HepG2 (cell line): ENCODE results near the gene TCN2. TPM values are rescaled to one million over a fixed set of nuclear protein-coding genes. Genes with fewer than 3 reads are reported as not detected.

Experiments
- ATAC-seq: fragments of 200-7000 bp; cut with Tn5 transposase; 3 replicates; pipeline ENCODE4 v1.9.1; 2020; ENCODE audit warnings: mild to moderate bottlenecking, moderate library complexity
- BruUV-seq: library from RNA; stranded (reverse); fragments of 400-500 nt; replicated peaks from 2 replicates; lab custom pipeline; 2021; lab: Mats Ljungman, UMichigan
- CTCF ChIA-PET: fragments of 300-600 bp; formaldehyde crosslinking; extraction: SDS; loops from one replicate; lab custom pipeline; 2021; ENCODE audit warnings: low total read pairs, inconsistent platforms, low intra/inter-chr PET ratio; lab: Yijun Ruan, JAX
- POLR2A ChIA-PET: fragments of 350-600 bp; sonication (Branson Sonifier 250); formaldehyde crosslinking; loops from one replicate; lab custom pipeline; 2020; ENCODE audit warnings: antibody characterized with exemption, inconsistent platforms; lab: Yijun Ruan, JAX
- DNase-seq: peaks from one replicate; pipeline ENCODE4 v3.0.0-alpha.2; 2015; ENCODE audit warnings: low spot score
- FAIRE-seq: peaks from 3 replicates; lab custom pipeline; 2011; peaks lifted over from hg19 to GRCh38; lab: Jason Lieb, UNC
- H2AFZ ChIP-seq: one replicate; pipeline ENCODE4 v1.6.1; 2011; ENCODE audit warnings: low read length, inconsistent platforms
- H3K27ac ChIP-seq: fragments of 300-600 bp; 3 replicates; pipeline ENCODE4 v1.8.0; 2011; ENCODE audit warnings: mixed run types, mild to moderate bottlenecking, mixed read lengths, low read length, inconsistent platforms; ENCODE audit not compliant: insufficient read depth; ENCODE audit errors: extremely low read length
- H3K27me3 ChIP-seq, 2 experiments: fragments of 200-600 bp in 1 of 2; 2 replicates in 1 of 2; 3 replicates in 1 of 2; pipeline versions ENCODE4 v1.6.0 to v1.8.0; 2011; ENCODE audit warnings: low read length in 2 of 2, mild to moderate bottlenecking in 2 of 2, moderate library complexity in 2 of 2, inconsistent platforms in 1 of 2; ENCODE audit not compliant: insufficient read depth in 2 of 2, control insufficient read depth in 1 of 2
- H3K36me3 ChIP-seq, 2 experiments: fragments of 200-600 bp in 1 of 2; replicated peaks in 1 of 2; 2 replicates in 1 of 2; 3 replicates in 1 of 2; pipeline versions ENCODE4 v1.5.1 to v1.8.0; 2011; ENCODE audit warnings: low read length in 2 of 2, inconsistent platforms in 1 of 2; ENCODE audit not compliant: insufficient read depth in 2 of 2, control insufficient read depth in 1 of 2
- H3K4me1 ChIP-seq: 2 replicates; pipeline ENCODE4 v1.5.1; 2012; ENCODE audit warnings: low read length, inconsistent platforms; ENCODE audit not compliant: insufficient read depth
- H3K4me2 ChIP-seq: 2 replicates; pipeline ENCODE4 v1.6.0; 2011; ENCODE audit warnings: low read depth, low read length, inconsistent platforms
- H3K4me3 ChIP-seq, 3 experiments: fragments of 200-600 bp in 1 of 3; sonication (generic), shearing (Covaris generic) in 1 of 3; replicated peaks in 1 of 3; 2 replicates each; pipeline ENCODE4 v1.5.1; 2011 to 2016; ENCODE audit warnings: low read length in 3 of 3, inconsistent platforms in 2 of 3, low read depth in 2 of 3, mild to moderate bottlenecking in 2 of 3, control low read depth in 1 of 3, mixed read lengths in 1 of 3; ENCODE audit not compliant: insufficient read depth in 1 of 3
- H3K79me2 ChIP-seq: one replicate; pipeline ENCODE4 v1.6.1; 2011; ENCODE audit warnings: low read length, inconsistent platforms; ENCODE audit not compliant: insufficient read depth
- H3K9ac ChIP-seq: 2 replicates; pipeline ENCODE4 v1.6.0; 2011; ENCODE audit warnings: mild to moderate bottlenecking, low read depth, low read length, inconsistent platforms; ENCODE audit not compliant: insufficient read depth
- H3K9me3 ChIP-seq: 2 replicates; pipeline ENCODE4 v1.5.1; 2012; ENCODE audit warnings: mild to moderate bottlenecking, low read length
- H4K20me1 ChIP-seq: 2 replicates; pipeline ENCODE4 v1.6.0; 2011; ENCODE audit warnings: inconsistent platforms, mild to moderate bottlenecking, low read length, moderate library complexity; ENCODE audit not compliant: insufficient read depth
- AGO2 ChIP-seq: fragments of 200-400 bp; formaldehyde crosslinking; optimal IDR thresholded peaks from 2 replicates; pipeline ENCODE3; 2017; ENCODE audit warnings: mild to moderate bottlenecking, low read depth, low read length, moderate library complexity
- CEBPB ChIP-seq: IDR thresholded peaks from 2 replicates; pipeline ENCODE4 v1.6.1; 2011; ENCODE audit warnings: low read depth, low read length, improper control_type of control experiment, borderline replicate concordance
- EP300 ChIP-seq, 3 experiments: sonication (generic) in 1 of 3; formaldehyde crosslinking in 1 of 3; IDR thresholded peaks; 2 replicates each; pipeline versions ENCODE4 v1.5.1 to v1.6.1; 2011 to 2020; ENCODE audit warnings: low read depth in 2 of 3, low read length in 2 of 3, borderline replicate concordance in 1 of 3, improper control_type of control experiment in 1 of 3, mild to moderate bottlenecking in 1 of 3, missing genetic modification reagents in 1 of 3, moderate library complexity in 1 of 3
- EZH2 ChIP-seq: conservative IDR thresholded peaks from 2 replicates; pipeline ENCODE4 v1.6.1; 2012; ENCODE audit warnings: mild to moderate bottlenecking, low read depth, low read length, moderate library complexity
- LBX2 ChIP-seq: sonication (generic); formaldehyde crosslinking; IDR thresholded peaks from 2 replicates; pipeline ENCODE4 v1.5.0; 2020; ENCODE audit warnings: missing genetic modification reagents, mild to moderate bottlenecking, borderline replicate concordance
- MTA3 ChIP-seq: sonication (generic); formaldehyde crosslinking; IDR thresholded peaks from 2 replicates; pipeline ENCODE4 v1.4.0; 2020; ENCODE audit warnings: missing genetic modification reagents
- NONO ChIP-seq, 2 experiments: fragments of 450-650 bp in 1 of 2; sonication (generic) in 1 of 2; formaldehyde crosslinking in 1 of 2; IDR thresholded peaks in 1 of 2; conservative IDR thresholded peaks in 1 of 2; 2 replicates each; pipeline versions ENCODE4 v1.6.1 to v1.8.0; 2017 to 2022; ENCODE audit warnings: mild to moderate bottlenecking in 1 of 2, missing genetic modification reagents in 1 of 2, moderate library complexity in 1 of 2
- PHF8 ChIP-seq: sonication (generic); formaldehyde crosslinking; IDR thresholded peaks from 2 replicates; pipeline ENCODE4 v1.5.0; 2020; ENCODE audit warnings: missing genetic modification reagents
- SATB2 ChIP-seq: sonication (generic); formaldehyde crosslinking; IDR thresholded peaks from 2 replicates; pipeline ENCODE4 v1.5.0; 2020; ENCODE audit warnings: missing genetic modification reagents
- ZBTB3 ChIP-seq: sonication (generic); formaldehyde crosslinking; IDR thresholded peaks from 2 replicates; pipeline ENCODE4 v1.4.0; 2020; ENCODE audit warnings: low read depth, mild to moderate bottlenecking, moderate library complexity, missing genetic modification reagents, borderline replicate concordance
- ZBTB37 ChIP-seq: sonication (generic); formaldehyde crosslinking; IDR thresholded peaks from 2 replicates; pipeline ENCODE4 v1.4.0; 2020; ENCODE audit warnings: mild to moderate bottlenecking, missing genetic modification reagents
- ZNF407 ChIP-seq: sonication (generic); formaldehyde crosslinking; IDR thresholded peaks from one replicate; pipeline ENCODE4 v1.5.1; 2020; ENCODE audit warnings: mild to moderate bottlenecking, missing genetic modification reagents; ENCODE audit errors: not compliant biosample characterization
- ZNF576 ChIP-seq: sonication (generic); formaldehyde crosslinking; IDR thresholded peaks from 2 replicates; pipeline ENCODE4 v1.4.0; 2020; ENCODE audit warnings: mild to moderate bottlenecking, missing genetic modification reagents
- WGBS: methylation state at CpG from one replicate; pipeline ENCODE4 v1.1.6; 2017; ENCODE audit warnings: low lambda C conversion rate; 5-methylcytosine and 5-hydroxymethylcytosine counted together
- in situ Hi-C: cut with HindIII; loops from 2 replicates; pipeline ENCODE4 v1.10.0; 2017; ENCODE audit warnings: low pct_unique_long_range_greater_than_20kb; ENCODE audit not compliant: extremely low pct_ligation_motif_present
- intact Hi-C: fragments of 100-400 bp; cut with micrococcal nuclease; formaldehyde crosslinking; loops from one replicate; pipeline ENCODE4 v1.10.0; 2022; ENCODE audit not compliant: unreplicated experiment
- polyA plus RNA-seq, 8 experiments: library from polyadenylated mRNA; depleted of rRNA in 3 of 8; stranded (reverse) in 7 of 8; unstranded in 1 of 8; fragments of >200 nt; fragmentation: Illumina TruSeq in 4 of 8; extraction: Trizol in 4 of 8; gene quantifications; 2 replicates each; pipeline versions ENCODE4 v1.2.1 to v1.2.3, GENCODE V29; 2011 to 2016; ENCODE audit warnings: low read depth in 4 of 8, missing spikeins in 1 of 8, mixed read lengths in 1 of 8; ENCODE audit not compliant: insufficient read depth in 1 of 8
- total RNA-seq, 5 experiments: library from RNA; depleted of rRNA; stranded (reverse); fragments of >200 nt; fragmentation: Illumina TruSeq; extraction: Trizol; gene quantifications; 2 replicates each; pipeline ENCODE4 v1.2.3, GENCODE V29; 2016; ENCODE audit warnings: low read depth in 1 of 5

TCN2 gene
- total and polyA plus RNA-seq, 2 of the 13 experiments (the other 11 are each of a cell fraction or from before 2014, with no cell fraction given), result 0.29 to 0.31 TPM

- Histone ChIP-seq H4K20me1 (no peaks in the 10 kb centered on the region), H3K9me3 (no peaks in the 10 kb centered on the region), H3K4me2 (no peak overlapping the region), H3K27me3 (peaks cover 0 to 3% of the 10 kb centered on the region in 2 experiments; a peak in 1 of 5 replicates), H3K9ac (no peak overlapping the region), H3K4me1 (peaks cover 13% of the 10 kb centered on the region), H2AFZ (no peak overlapping the region), H3K4me3 (no peak overlapping the region), H3K79me2 (no peaks in the 10 kb centered on the region), H3K36me3 (no peaks in the 10 kb centered on the region), H3K27ac (no peak overlapping the region)
- no peak for ATAC-seq
- WGBS, result 39% methylated on average over 5 of the region's 5 CpGs
- BruUV-seq, result no TSS peak
- in situ Hi-C loops, result no loop called here
- no peak for DNase-seq
- ChIA-PET POLR2A (no interaction called here), CTCF (no interaction called here)
- intact Hi-C loops, result no loop called here
- no peak for FAIRE-seq
- no peak for TF ChIP-seq AGO2
- TF ChIP-seq ZBTB37 (CRISPR knock-in tag), result no peak
- TF ChIP-seq LBX2 (CRISPR knock-in tag), result no peak
- no peak for TF ChIP-seq NONO (IDR thresholded peaks at IDR 0.05)
- no peak for TF ChIP-seq NONO (CRISPR knock-in tag; conservative IDR thresholded peaks at IDR 0.05)
- TF ChIP-seq SATB2, result no peak
- TF ChIP-seq ZNF576 (CRISPR knock-in tag), result no peak
- no peak for TF ChIP-seq CEBPB
- TF ChIP-seq MTA3, result no peak
- TF ChIP-seq EZH2, result no peak
- TF ChIP-seq ZNF407 (CRISPR knock-in tag), result no peak
- TF ChIP-seq EP300 (IDR thresholded peaks at IDR 0.05; ENCODE audit: low read depth in 2 of 2, low read length in 2 of 2), result no peak
- TF ChIP-seq EP300 (CRISPR knock-in tag; IDR thresholded peaks at IDR 0.05; ENCODE audit: borderline replicate concordance), result no peak
- TF ChIP-seq ZBTB3 (CRISPR knock-in tag), result no peak
- no peak for TF ChIP-seq PHF8
These were observed 5.5 kb upstream of the TCN2 start for GRCh38 chr22:30601464-30601863.
